ENCODE measurements around the gene NEURL3.
A peak's percentile ranks its signal among the peaks of the same experiment; 100 is the strongest.

The NEURL3 gene

GRCh38 chr2:96531872-96532505 is 26.8 kb upstream of the NEURL3 start (continued):
- TF ChIP-seq ZNF366 (tag by site-specific recombination; conservative IDR thresholded peaks at IDR 0.05) = peak; percentile 99
- no peak for TF ChIP-seq ZNF510 (tag by site-specific recombination; IDR thresholded peaks at IDR 0.05; ENCODE audit: insufficient replicate concordance)
- TF ChIP-seq ZSCAN5A (tag by site-specific recombination; IDR thresholded peaks at IDR 0.05) = no peak
- peak; percentile 88 for TF ChIP-seq ZBTB17 (tag by site-specific recombination; IDR thresholded peaks at IDR 0.05)
- TF ChIP-seq RBAK (tag by site-specific recombination; IDR thresholded peaks at IDR 0.05) = no peak
- TF ChIP-seq ZNF514 (tag by site-specific recombination; IDR thresholded peaks at IDR 0.05) = no peak
- TF ChIP-seq ZNF175 (tag by site-specific recombination; IDR thresholded peaks at IDR 0.05) = no peak
- peak; percentile 87; the same call in 1 of the 2 replicates for TF ChIP-seq SCRT1 (tag by site-specific recombination; IDR thresholded peaks at IDR 0.05; ENCODE audit: borderline replicate concordance)
- TF ChIP-seq, protein P1, sequence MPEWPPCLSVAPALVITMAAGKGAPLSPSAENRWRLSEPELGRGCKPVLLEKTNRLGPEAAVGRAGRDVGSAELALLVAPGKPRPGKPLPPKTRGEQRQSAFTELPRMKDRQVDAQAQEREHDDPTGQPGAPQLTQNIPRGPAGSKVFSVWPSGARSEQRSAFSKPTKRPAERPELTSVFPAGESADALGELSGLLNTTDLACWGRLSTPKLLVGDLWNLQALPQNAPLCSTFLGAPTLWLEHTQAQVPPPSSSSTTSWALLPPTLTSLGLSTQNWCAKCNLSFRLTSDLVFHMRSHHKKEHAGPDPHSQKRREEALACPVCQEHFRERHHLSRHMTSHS (tag by site-specific recombination; IDR thresholded peaks at IDR 0.05) = no peak
- no peak for TF ChIP-seq ZNF211 (tag by site-specific recombination; IDR thresholded peaks at IDR 0.05; ENCODE audit: low read depth)
- TF ChIP-seq ZNF350 (tag by site-specific recombination; IDR thresholded peaks at IDR 0.05) = no peak
- TF ChIP-seq ZNF670 (tag by site-specific recombination; IDR thresholded peaks at IDR 0.05; ENCODE audit: low read depth) = no peak
- TF ChIP-seq ZNF112 (tag by site-specific recombination; IDR thresholded peaks at IDR 0.05) = no peak
- TF ChIP-seq ZBTB44 (tag by site-specific recombination; IDR thresholded peaks at IDR 0.05) = no peak
- no peak for TF ChIP-seq ZNF449 (tag by site-specific recombination; IDR thresholded peaks at IDR 0.05)
- peak; percentile 80 for TF ChIP-seq ZIC2 (tag by site-specific recombination; IDR thresholded peaks at IDR 0.05)
- TF ChIP-seq ZNF416 (tag by site-specific recombination; IDR thresholded peaks at IDR 0.05) = no peak
- TF ChIP-seq, protein P2, sequence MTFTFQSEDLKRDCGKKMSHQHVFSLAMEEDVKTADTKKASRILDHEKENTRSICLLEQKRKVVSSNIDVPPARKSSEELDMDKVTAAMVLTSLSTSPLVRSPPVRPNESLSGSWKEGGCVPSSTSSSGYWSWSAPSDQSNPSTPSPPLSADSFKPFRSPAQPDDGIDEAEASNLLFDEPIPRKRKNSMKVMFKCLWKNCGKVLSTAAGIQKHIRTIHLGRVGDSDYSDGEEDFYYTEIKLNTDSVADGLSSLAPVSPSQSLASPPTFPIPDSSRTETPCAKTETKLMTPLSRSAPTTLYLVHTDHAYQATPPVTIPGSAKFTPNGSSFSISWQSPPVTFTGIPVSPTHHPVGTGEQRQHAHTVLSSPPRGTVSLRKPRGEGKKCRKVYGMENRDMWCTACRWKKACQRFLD (tag by site-specific recombination; IDR thresholded peaks at IDR 0.05) = no peak
- TF ChIP-seq BCL11B (tag by site-specific recombination; IDR thresholded peaks at IDR 0.05; ENCODE audit: low read depth) = peak; percentile 62; the same call in 1 of the 2 replicates
- peak; percentile 90 for TF ChIP-seq KLF17 (tag by site-specific recombination; IDR thresholded peaks at IDR 0.05)
- TF ChIP-seq, protein P3, sequence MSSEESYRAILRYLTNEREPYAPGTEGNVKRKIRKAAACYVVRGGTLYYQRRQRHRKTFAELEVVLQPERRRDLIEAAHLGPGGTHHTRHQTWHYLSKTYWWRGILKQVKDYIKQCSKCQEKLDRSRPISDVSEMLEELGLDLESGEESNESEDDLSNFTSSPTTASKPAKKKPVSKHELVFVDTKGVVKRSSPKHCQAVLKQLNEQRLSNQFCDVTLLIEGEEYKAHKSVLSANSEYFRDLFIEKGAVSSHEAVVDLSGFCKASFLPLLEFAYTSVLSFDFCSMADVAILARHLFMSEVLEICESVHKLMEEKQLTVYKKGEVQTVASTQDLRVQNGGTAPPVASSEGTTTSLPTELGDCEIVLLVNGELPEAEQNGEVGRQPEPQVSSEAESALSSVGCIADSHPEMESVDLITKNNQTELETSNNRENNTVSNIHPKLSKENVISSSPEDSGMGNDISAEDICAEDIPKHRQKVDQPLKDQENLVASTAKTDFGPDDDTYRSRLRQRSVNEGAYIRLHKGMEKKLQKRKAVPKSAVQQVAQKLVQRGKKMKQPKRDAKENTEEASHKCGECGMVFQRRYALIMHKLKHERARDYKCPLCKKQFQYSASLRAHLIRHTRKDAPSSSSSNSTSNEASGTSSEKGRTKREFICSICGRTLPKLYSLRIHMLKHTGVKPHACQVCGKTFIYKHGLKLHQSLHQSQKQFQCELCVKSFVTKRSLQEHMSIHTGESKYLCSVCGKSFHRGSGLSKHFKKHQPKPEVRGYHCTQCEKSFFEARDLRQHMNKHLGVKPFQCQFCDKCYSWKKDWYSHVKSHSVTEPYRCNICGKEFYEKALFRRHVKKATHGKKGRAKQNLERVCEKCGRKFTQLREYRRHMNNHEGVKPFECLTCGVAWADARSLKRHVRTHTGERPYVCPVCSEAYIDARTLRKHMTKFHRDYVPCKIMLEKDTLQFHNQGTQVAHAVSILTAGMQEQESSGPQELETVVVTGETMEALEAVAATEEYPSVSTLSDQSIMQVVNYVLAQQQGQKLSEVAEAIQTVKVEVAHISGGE (tag by site-specific recombination; conservative IDR thresholded peaks at IDR 0.05; ENCODE audit: low read depth) = no peak
- peak; percentile 90 for TF ChIP-seq ZNF398 (tag by site-specific recombination; IDR thresholded peaks at IDR 0.05)
- no peak for TF ChIP-seq ZNF596 (tag by site-specific recombination; IDR thresholded peaks at IDR 0.05)
- TF ChIP-seq GLIS2 (tag by site-specific recombination; IDR thresholded peaks at IDR 0.05) = peak; percentile 97
- peak; percentile 95 for TF ChIP-seq ZNF223 (tag by site-specific recombination; IDR thresholded peaks at IDR 0.05)
- no peak for TF ChIP-seq ZNF354C (tag by site-specific recombination; IDR thresholded peaks at IDR 0.05; ENCODE audit: borderline replicate concordance, low read depth)
- TF ChIP-seq YY1 (tag by site-specific recombination; IDR thresholded peaks at IDR 0.05) = no peak

All from HEK293 (cell line).